HEK293 (cell line): ENCODE measurements around the gene RNF223.

ENCODE experiments used
- PRDM1 ChIP-seq: fragments of 450-650 bp; formaldehyde crosslinking; IDR thresholded peaks from 2 replicates; pipeline ENCODE4; 2016; ENCODE audit warnings: missing biosample characterization, missing genetic modification characterization
- ZBTB20 ChIP-seq: fragments of 450-650 bp; formaldehyde crosslinking; IDR thresholded peaks from 2 replicates; pipeline ENCODE4 v1.5.1; 2016; ENCODE audit warnings: missing biosample characterization, missing genetic modification characterization
- ZBTB21 ChIP-seq: fragments of 450-650 bp; formaldehyde crosslinking; IDR thresholded peaks from 2 replicates; pipeline ENCODE4 v1.5.1; 2017; ENCODE audit warnings: missing biosample characterization, missing genetic modification characterization
- ZBTB7A ChIP-seq: fragments of 450-650 bp; formaldehyde crosslinking; IDR thresholded peaks from 2 replicates; pipeline ENCODE4 v1.5.1; 2016; ENCODE audit warnings: low read depth, missing biosample characterization, missing genetic modification characterization
- ZEB2 ChIP-seq: fragments of 450-650 bp; formaldehyde crosslinking; IDR thresholded peaks from 2 replicates; pipeline ENCODE4 v1.5.1; 2016; ENCODE audit warnings: missing biosample characterization, missing genetic modification characterization
- ZNF146 ChIP-seq: fragments of 450-650 bp; formaldehyde crosslinking; IDR thresholded peaks from 2 replicates; pipeline ENCODE4 v1.5.1; 2016; ENCODE audit warnings: missing biosample characterization, missing genetic modification characterization
- ZNF776 ChIP-seq: fragments of 450-650 bp; formaldehyde crosslinking; IDR thresholded peaks from 2 replicates; pipeline ENCODE4 v1.5.0; 2017; ENCODE audit warnings: missing biosample characterization, missing genetic modification characterization, borderline replicate concordance
- TF ChIP-seq, protein P1 (sequence below): fragments of 450-650 bp; formaldehyde crosslinking; IDR thresholded peaks from 2 replicates; pipeline ENCODE4 v1.5.1; 2016; ENCODE audit warnings: missing biosample characterization, missing genetic modification characterization
- TF ChIP-seq, protein P2 (sequence below): IDR thresholded peaks from 2 replicates; pipeline ENCODE4 v1.6.1; 2011; ENCODE audit warnings: mild to moderate bottlenecking, low read depth, low read length, borderline replicate concordance
- TF ChIP-seq, protein P3 (sequence below): fragments of 450-650 bp; formaldehyde crosslinking; IDR thresholded peaks from 2 replicates; pipeline ENCODE4 v1.5.1; 2017; ENCODE audit warnings: missing biosample characterization, missing genetic modification characterization

DNA sequence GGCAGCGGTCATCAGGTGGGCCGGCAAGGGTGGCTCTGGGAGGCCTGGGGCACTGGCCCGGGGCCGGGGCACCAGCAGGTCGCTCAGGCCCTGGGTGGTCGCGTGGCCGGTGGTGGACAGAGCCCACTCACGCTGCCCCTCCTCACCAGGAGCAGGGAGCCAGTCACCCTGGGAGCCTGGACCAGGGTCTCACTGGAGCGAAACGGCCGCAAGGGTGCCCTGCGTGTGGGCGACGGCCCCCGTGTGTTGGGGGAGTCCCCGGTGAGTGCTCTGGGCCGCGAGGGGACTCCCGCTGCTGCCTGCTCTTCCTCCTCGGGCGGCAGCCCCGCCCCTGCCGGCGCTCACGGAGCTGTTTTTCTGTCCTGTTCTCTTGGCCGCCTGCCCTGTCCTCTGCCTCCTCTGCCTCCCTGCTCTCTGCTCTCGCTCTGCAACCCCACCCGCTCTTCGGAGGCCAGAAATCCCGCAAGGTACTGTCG, 23.5 kb downstream of the RNF223 start:
- TF ChIP-seq, protein P1, sequence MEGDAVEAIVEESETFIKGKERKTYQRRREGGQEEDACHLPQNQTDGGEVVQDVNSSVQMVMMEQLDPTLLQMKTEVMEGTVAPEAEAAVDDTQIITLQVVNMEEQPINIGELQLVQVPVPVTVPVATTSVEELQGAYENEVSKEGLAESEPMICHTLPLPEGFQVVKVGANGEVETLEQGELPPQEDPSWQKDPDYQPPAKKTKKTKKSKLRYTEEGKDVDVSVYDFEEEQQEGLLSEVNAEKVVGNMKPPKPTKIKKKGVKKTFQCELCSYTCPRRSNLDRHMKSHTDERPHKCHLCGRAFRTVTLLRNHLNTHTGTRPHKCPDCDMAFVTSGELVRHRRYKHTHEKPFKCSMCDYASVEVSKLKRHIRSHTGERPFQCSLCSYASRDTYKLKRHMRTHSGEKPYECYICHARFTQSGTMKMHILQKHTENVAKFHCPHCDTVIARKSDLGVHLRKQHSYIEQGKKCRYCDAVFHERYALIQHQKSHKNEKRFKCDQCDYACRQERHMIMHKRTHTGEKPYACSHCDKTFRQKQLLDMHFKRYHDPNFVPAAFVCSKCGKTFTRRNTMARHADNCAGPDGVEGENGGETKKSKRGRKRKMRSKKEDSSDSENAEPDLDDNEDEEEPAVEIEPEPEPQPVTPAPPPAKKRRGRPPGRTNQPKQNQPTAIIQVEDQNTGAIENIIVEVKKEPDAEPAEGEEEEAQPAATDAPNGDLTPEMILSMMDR (tag by site-specific recombination), result no peak
- TF ChIP-seq ZNF146 (tag by site-specific recombination) (no peak), ZBTB20 (tag by site-specific recombination) (no peak), ZEB2 (tag by site-specific recombination) (no peak), ZNF776 (tag by site-specific recombination) (no peak), ZBTB7A (no peak), ZBTB21 (no peak), PRDM1 (tag by site-specific recombination) (no peak)
- TF ChIP-seq, protein P2, sequence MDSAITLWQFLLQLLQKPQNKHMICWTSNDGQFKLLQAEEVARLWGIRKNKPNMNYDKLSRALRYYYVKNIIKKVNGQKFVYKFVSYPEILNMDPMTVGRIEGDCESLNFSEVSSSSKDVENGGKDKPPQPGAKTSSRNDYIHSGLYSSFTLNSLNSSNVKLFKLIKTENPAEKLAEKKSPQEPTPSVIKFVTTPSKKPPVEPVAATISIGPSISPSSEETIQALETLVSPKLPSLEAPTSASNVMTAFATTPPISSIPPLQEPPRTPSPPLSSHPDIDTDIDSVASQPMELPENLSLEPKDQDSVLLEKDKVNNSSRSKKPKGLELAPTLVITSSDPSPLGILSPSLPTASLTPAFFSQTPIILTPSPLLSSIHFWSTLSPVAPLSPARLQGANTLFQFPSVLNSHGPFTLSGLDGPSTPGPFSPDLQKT, result no peak
- TF ChIP-seq, protein P3, sequence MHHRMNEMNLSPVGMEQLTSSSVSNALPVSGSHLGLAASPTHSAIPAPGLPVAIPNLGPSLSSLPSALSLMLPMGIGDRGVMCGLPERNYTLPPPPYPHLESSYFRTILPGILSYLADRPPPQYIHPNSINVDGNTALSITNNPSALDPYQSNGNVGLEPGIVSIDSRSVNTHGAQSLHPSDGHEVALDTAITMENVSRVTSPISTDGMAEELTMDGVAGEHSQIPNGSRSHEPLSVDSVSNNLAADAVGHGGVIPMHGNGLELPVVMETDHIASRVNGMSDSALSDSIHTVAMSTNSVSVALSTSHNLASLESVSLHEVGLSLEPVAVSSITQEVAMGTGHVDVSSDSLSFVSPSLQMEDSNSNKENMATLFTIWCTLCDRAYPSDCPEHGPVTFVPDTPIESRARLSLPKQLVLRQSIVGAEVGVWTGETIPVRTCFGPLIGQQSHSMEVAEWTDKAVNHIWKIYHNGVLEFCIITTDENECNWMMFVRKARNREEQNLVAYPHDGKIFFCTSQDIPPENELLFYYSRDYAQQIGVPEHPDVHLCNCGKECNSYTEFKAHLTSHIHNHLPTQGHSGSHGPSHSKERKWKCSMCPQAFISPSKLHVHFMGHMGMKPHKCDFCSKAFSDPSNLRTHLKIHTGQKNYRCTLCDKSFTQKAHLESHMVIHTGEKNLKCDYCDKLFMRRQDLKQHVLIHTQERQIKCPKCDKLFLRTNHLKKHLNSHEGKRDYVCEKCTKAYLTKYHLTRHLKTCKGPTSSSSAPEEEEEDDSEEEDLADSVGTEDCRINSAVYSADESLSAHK, result no peak
